SK-N-SH treated with all-trans-retinoic acid at 6 μM for 48 hours (cell line): Measurements from ENCODE around the gene NXF1.

Source experiments
- ATAC-seq: fragments of 200-7000 bp; cut with Tn5 transposase; 3 replicates; pipeline ENCODE4 v1.9.1; 2020; ENCODE audit warnings: mild to moderate bottlenecking, moderate library complexity
- ARNTL ChIP-seq: fragments of 450-650 bp; formaldehyde crosslinking; IDR thresholded peaks from 2 replicates; pipeline ENCODE4 v1.5.0; 2020; ENCODE audit warnings: low read depth, mild to moderate bottlenecking, moderate library complexity, borderline replicate concordance
- BACH2 ChIP-seq: fragments of 250-450 bp; sonication (Bioruptor Pico); IDR thresholded peaks from 2 replicates; pipeline ENCODE4 v1.9.0; 2021; ENCODE audit warnings: mild to moderate bottlenecking, borderline replicate concordance
- CSDC2 ChIP-seq: fragments of 250-450 bp; sonication (Bioruptor Pico); IDR thresholded peaks from 2 replicates; pipeline ENCODE4 v1.5.0; 2020; ENCODE audit warnings: mild to moderate bottlenecking, moderate library complexity
- ESRRG ChIP-seq: fragments of 250-450 bp; sonication (Bioruptor Pico); IDR thresholded peaks from 2 replicates; pipeline ENCODE4 v1.6.1; 2021; ENCODE audit warnings: mild to moderate bottlenecking
- GLIS3 ChIP-seq: fragments of 250-450 bp; sonication (Bioruptor Pico); IDR thresholded peaks from 2 replicates; pipeline ENCODE4 v1.5.0; 2020; ENCODE audit warnings: mild to moderate bottlenecking, moderate library complexity
- ISL1 ChIP-seq: fragments of 250-450 bp; sonication (Bioruptor Pico); IDR thresholded peaks from 2 replicates; pipeline ENCODE4 v2.1.2; 2022; ENCODE audit warnings: mild to moderate bottlenecking, moderate library complexity
- OSR1 ChIP-seq: fragments of 250-450 bp; sonication (Bioruptor Pico); IDR thresholded peaks from 2 replicates; pipeline ENCODE4 v1.8.0; 2022; ENCODE audit warnings: moderate library complexity, mild to moderate bottlenecking, inconsistent platforms
- POU6F1 ChIP-seq: fragments of 250-450 bp; sonication (Bioruptor Pico); IDR thresholded peaks from 2 replicates; pipeline ENCODE4 v1.8.0; 2021; ENCODE audit warnings: low read depth, mild to moderate bottlenecking, moderate library complexity, borderline replicate concordance
- PPARA ChIP-seq: fragments of 250-450 bp; sonication (Bioruptor Pico); IDR thresholded peaks from 2 replicates; pipeline ENCODE4 v1.5.0; 2020; ENCODE audit warnings: mild to moderate bottlenecking, borderline replicate concordance
- RARB ChIP-seq: fragments of 250-450 bp; sonication (Bioruptor Pico); IDR thresholded peaks from 2 replicates; pipeline ENCODE4 v1.8.0; 2021; ENCODE audit warnings: mild to moderate bottlenecking, moderate library complexity
- SNAI2 ChIP-seq: fragments of 250-450 bp; sonication (Bioruptor Pico); IDR thresholded peaks from 2 replicates; pipeline ENCODE4 v1.5.0; 2020; ENCODE audit warnings: mild to moderate bottlenecking, moderate library complexity
- TCF4 ChIP-seq: fragments of 250-450 bp; sonication (Bioruptor Pico); IDR thresholded peaks from 2 replicates; pipeline ENCODE4 v1.8.0; 2021; ENCODE audit warnings: mild to moderate bottlenecking, moderate library complexity, borderline replicate concordance
- TOX ChIP-seq: fragments of 250-450 bp; sonication (Bioruptor Pico); IDR thresholded peaks from 2 replicates; pipeline ENCODE4 v1.8.0; 2021; ENCODE audit warnings: mild to moderate bottlenecking, moderate library complexity, borderline replicate concordance
- TSHZ2 ChIP-seq: fragments of 250-450 bp; sonication (Bioruptor Pico); IDR thresholded peaks from 2 replicates; pipeline ENCODE4 v1.5.0; 2020; ENCODE audit warnings: mild to moderate bottlenecking, moderate library complexity
- ZC3H10 ChIP-seq: fragments of 250-450 bp; sonication (Bioruptor Pico); IDR thresholded peaks from 2 replicates; pipeline ENCODE4 v1.5.1; 2021; ENCODE audit warnings: mild to moderate bottlenecking, moderate library complexity
- ZFP3 ChIP-seq: fragments of 250-450 bp; sonication (Bioruptor Pico); IDR thresholded peaks from 2 replicates; pipeline ENCODE4 v1.5.0; 2020; ENCODE audit warnings: mild to moderate bottlenecking, moderate library complexity
- ZFP30 ChIP-seq: fragments of 450-650 bp; formaldehyde crosslinking; IDR thresholded peaks from 2 replicates; pipeline ENCODE4 v1.5.0; 2022; ENCODE audit warnings: mild to moderate bottlenecking, moderate library complexity
- ZNF565 ChIP-seq: fragments of 450-650 bp; formaldehyde crosslinking; conservative IDR thresholded peaks from 2 replicates; pipeline ENCODE4 v1.5.0; 2020; ENCODE audit warnings: low read depth, mild to moderate bottlenecking, moderate library complexity
- ZNF70 ChIP-seq: fragments of 450-650 bp; formaldehyde crosslinking; IDR thresholded peaks from 2 replicates; pipeline ENCODE4 v1.5.0; 2020; ENCODE audit warnings: mild to moderate bottlenecking, moderate library complexity
- ZNF8 ChIP-seq: fragments of 450-650 bp; formaldehyde crosslinking; IDR thresholded peaks from 2 replicates; pipeline ENCODE4 v1.5.0; 2020; ENCODE audit warnings: mild to moderate bottlenecking, moderate library complexity
- TF ChIP-seq, protein P1 (sequence below): fragments of 250-450 bp; sonication (Bioruptor Pico); IDR thresholded peaks from 2 replicates; pipeline ENCODE4 v1.5.1; 2021; ENCODE audit warnings: mild to moderate bottlenecking, moderate library complexity
- TF ChIP-seq, protein P2 (sequence below): fragments of 250-450 bp; sonication (Bioruptor Pico); IDR thresholded peaks from 2 replicates; pipeline ENCODE4 v1.8.0; 2020; ENCODE audit warnings: mild to moderate bottlenecking, moderate library complexity, borderline replicate concordance

The NXF1 gene

GRCh38 chr11:62771144-62772021 is 33.9 kb downstream of the NXF1 start, which contains the start of gene TAF6L:
Gene TAF6L, plus strand, starts transcription at chr11:62771396. Its CDS starts 4,388 bp downstream, at chr11:62775784.
- TF ChIP-seq ZFP3: no peak
- TF ChIP-seq ZNF565: no peak
- no peak for TF ChIP-seq POU6F1
- no peak for TF ChIP-seq PPARA (CRISPR knock-in tag)
- TF ChIP-seq ZNF70 (CRISPR knock-in tag): peak; percentile 11; the same call in 1 of the 2 replicates
- TF ChIP-seq ESRRG (CRISPR knock-in tag): no peak
- TF ChIP-seq, protein P1, sequence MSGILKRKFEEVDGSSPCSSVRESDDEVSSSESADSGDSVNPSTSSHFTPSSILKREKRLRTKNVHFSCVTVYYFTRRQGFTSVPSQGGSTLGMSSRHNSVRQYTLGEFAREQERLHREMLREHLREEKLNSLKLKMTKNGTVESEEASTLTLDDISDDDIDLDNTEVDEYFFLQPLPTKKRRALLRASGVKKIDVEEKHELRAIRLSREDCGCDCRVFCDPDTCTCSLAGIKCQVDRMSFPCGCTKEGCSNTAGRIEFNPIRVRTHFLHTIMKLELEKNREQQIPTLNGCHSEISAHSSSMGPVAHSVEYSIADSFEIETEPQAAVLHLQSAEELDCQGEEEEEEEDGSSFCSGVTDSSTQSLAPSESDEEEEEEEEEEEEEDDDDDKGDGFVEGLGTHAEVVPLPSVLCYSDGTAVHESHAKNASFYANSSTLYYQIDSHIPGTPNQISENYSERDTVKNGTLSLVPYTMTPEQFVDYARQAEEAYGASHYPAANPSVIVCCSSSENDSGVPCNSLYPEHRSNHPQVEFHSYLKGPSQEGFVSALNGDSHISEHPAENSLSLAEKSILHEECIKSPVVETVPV (CRISPR knock-in tag): no peak
- no peak for TF ChIP-seq ZFP30 (CRISPR knock-in tag)
- TF ChIP-seq ZC3H10 (CRISPR knock-in tag): no peak
- no peak for TF ChIP-seq TCF4 (CRISPR knock-in tag)
- no peak for TF ChIP-seq SNAI2 (CRISPR knock-in tag)
- TF ChIP-seq, protein P2, sequence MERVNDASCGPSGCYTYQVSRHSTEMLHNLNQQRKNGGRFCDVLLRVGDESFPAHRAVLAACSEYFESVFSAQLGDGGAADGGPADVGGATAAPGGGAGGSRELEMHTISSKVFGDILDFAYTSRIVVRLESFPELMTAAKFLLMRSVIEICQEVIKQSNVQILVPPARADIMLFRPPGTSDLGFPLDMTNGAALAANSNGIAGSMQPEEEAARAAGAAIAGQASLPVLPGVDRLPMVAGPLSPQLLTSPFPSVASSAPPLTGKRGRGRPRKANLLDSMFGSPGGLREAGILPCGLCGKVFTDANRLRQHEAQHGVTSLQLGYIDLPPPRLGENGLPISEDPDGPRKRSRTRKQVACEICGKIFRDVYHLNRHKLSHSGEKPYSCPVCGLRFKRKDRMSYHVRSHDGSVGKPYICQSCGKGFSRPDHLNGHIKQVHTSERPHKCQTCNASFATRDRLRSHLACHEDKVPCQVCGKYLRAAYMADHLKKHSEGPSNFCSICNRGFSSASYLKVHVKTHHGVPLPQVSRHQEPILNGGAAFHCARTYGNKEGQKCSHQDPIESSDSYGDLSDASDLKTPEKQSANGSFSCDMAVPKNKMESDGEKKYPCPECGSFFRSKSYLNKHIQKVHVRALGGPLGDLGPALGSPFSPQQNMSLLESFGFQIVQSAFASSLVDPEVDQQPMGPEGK (CRISPR knock-in tag): peak; percentile 89; the same call in 1 of the 2 replicates
- no peak for TF ChIP-seq TSHZ2
- peak; percentile 94 for ATAC-seq

DNA sequence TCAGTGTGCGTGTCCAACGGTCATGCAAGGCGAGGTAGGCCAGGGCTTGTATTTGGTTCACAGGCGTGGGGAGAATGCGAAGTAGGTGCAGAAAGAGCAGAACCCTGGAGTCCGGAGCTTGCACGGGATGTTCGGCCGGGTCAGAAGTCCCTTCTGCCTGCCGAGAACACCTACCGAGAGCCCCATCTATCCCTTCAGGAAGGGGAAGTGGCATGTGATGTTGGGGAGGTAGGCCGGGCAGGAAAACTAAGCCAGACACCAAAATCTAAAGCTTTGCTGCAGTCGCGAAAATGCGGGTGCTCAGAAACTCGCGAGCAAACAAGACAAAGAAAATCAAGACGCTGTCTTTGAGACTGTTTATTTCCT is 34.5 kb downstream of the NXF1 start:
- ATAC-seq: peak; percentile 21
- TF ChIP-seq RARB (CRISPR knock-in tag): no peak
- no peak for TF ChIP-seq ZNF70 (CRISPR knock-in tag)
- TF ChIP-seq ZFP30 (CRISPR knock-in tag): no peak
- TF ChIP-seq ZNF565: no peak
- TF ChIP-seq POU6F1: no peak
- TF ChIP-seq ISL1 (CRISPR knock-in tag): no peak
- no peak for TF ChIP-seq BACH2 (CRISPR knock-in tag)
- no peak for TF ChIP-seq ARNTL (CRISPR knock-in tag)
- TF ChIP-seq TSHZ2: no peak
- TF ChIP-seq OSR1: no peak
- no peak for TF ChIP-seq ZNF8 (CRISPR knock-in tag)
- TF ChIP-seq ZC3H10 (CRISPR knock-in tag): no peak
- TF ChIP-seq TCF4 (CRISPR knock-in tag): no peak
- no peak for TF ChIP-seq GLIS3 (CRISPR knock-in tag)
- TF ChIP-seq, protein P2 (CRISPR knock-in tag): no peak
- no peak for TF ChIP-seq TOX
- TF ChIP-seq SNAI2 (CRISPR knock-in tag): no peak
- TF ChIP-seq, protein P1 (CRISPR knock-in tag): no peak
- no peak for TF ChIP-seq CSDC2
